Fibroblast of lung (primary cell): ENCODE results near the gene GIMAP1. TPM values are rescaled to one million over a fixed set of nuclear protein-coding genes. Genes with fewer than 3 reads are reported as not detected.

ENCODE experiments used
- DNase-seq, 2 donors: peaks; one replicate each; pipeline versions ENCODE4 v3.0.0 to v3.0.0-alpha.2; 2010; ENCODE audit warnings: low read depth in 2 of 2
- H2AFZ ChIP-seq: 2 replicates; pipeline ENCODE4 v1.5.1; 2012; ENCODE audit warnings: low read length, control low read depth, inconsistent platforms
- H3K27ac ChIP-seq: 2 replicates; pipeline ENCODE4 v1.5.1; 2011; ENCODE audit warnings: low read length, control low read depth; ENCODE audit not compliant: insufficient read depth
- H3K27me3 ChIP-seq: 2 replicates; pipeline ENCODE4 v1.5.1; 2011; ENCODE audit warnings: mild to moderate bottlenecking, low read length; ENCODE audit not compliant: control insufficient read depth, insufficient read depth
- H3K36me3 ChIP-seq: 2 replicates; pipeline ENCODE4 v1.5.1; 2011; ENCODE audit warnings: low read length; ENCODE audit not compliant: control insufficient read depth, insufficient read depth
- H3K4me1 ChIP-seq: 2 replicates; pipeline ENCODE4 v1.5.1; 2011; ENCODE audit warnings: low read length; ENCODE audit not compliant: control insufficient read depth, insufficient read depth; ENCODE audit errors: extremely low read depth
- H3K4me2 ChIP-seq: 2 replicates; pipeline ENCODE4 v1.5.1; 2011; ENCODE audit warnings: low read length, control low read depth; ENCODE audit not compliant: insufficient read depth; ENCODE audit errors: extremely low read depth
- H3K4me3 ChIP-seq, 4 experiments: fragments of 200-600 bp in 1 of 4; sonication (generic) in 1 of 4; replicated peaks in 1 of 4; 2 replicates each; pipeline ENCODE4 v1.5.1; 2011 to 2016; ENCODE audit warnings: low read length in 4 of 4, low read depth in 3 of 4, mild to moderate bottlenecking in 3 of 4, control low read depth in 2 of 4, inconsistent platforms in 1 of 4, mixed read lengths in 1 of 4; ENCODE audit not compliant: insufficient read depth in 1 of 4; ENCODE audit errors: control extremely low read depth in 1 of 4
- H3K79me2 ChIP-seq: 2 replicates; pipeline ENCODE4 v1.5.1; 2012; ENCODE audit warnings: mild to moderate bottlenecking, low read length, inconsistent platforms; ENCODE audit not compliant: control insufficient read depth, insufficient read depth
- H3K9ac ChIP-seq: 2 replicates; pipeline ENCODE4 v1.5.1; 2011; ENCODE audit warnings: mild to moderate bottlenecking, low read length, control low read depth; ENCODE audit not compliant: insufficient read depth
- H3K9me3 ChIP-seq: 2 replicates; pipeline ENCODE4 v1.5.1; 2012; ENCODE audit warnings: low read depth, low read length; ENCODE audit not compliant: control insufficient read depth, insufficient read depth
- H4K20me1 ChIP-seq: 2 replicates; pipeline ENCODE4 v1.5.1; 2011; ENCODE audit warnings: low read length; ENCODE audit not compliant: control insufficient read depth, insufficient read depth; ENCODE audit errors: extremely low read depth
- CTCF ChIP-seq, 2 donors: IDR thresholded peaks in 1 of 2; conservative IDR thresholded peaks in 1 of 2; 1 replicate in 1 of 2; 2 replicates in 1 of 2; pipeline ENCODE4 v1.5.1; 2011 to 2012; ENCODE audit warnings: low read length in 2 of 2, control low read depth in 1 of 2, inconsistent platforms in 1 of 2, low read depth in 1 of 2, mild to moderate bottlenecking in 1 of 2
- EZH2 ChIP-seq: IDR thresholded peaks from 2 replicates; pipeline ENCODE4 v1.5.1; 2012; ENCODE audit warnings: low read length, control low read depth, mild to moderate bottlenecking; ENCODE audit errors: missing control alignments
- polyA plus RNA-seq, 2 donors: library from polyadenylated mRNA; depleted of rRNA in 1 of 2; stranded (reverse) in 1 of 2; unstranded in 1 of 2; fragments of >200 nt; gene quantifications; 2 replicates each; pipeline ENCODE4 v1.2.1, GENCODE V29; 2011 to 2012; ENCODE audit warnings: missing spikeins in 1 of 2
- total RNA-seq: library from RNA; depleted of rRNA; stranded (reverse); fragments of >200 nt; gene quantifications from 2 replicates; pipeline ENCODE4 v1.2.1, GENCODE V29; 2014

GIMAP1 gene
- total and polyA plus RNA-seq, 2 donors (not counting 1 experiment from before 2014, with no cell fraction given), result under 0.01 to 0.01 TPM

GRCh38 chr7:150722431-150722931, 6.1 kb downstream of the GIMAP1 start:
- H3K4me1 ChIP-seq, result no peaks in the 10 kb centered on the region
- TF ChIP-seq CTCF (conservative IDR thresholded peaks at IDR 0.05 in 1 of 2, IDR thresholded peaks at IDR 0.05 in 1 of 2; ENCODE audit: low read depth in 1 of 2, low read length in 2 of 2), result no peak
- TF ChIP-seq EZH2, result no peak
- no peaks in the 10 kb centered on the region for H3K36me3 ChIP-seq
- no peaks in the 10 kb centered on the region for H4K20me1 ChIP-seq
- H3K9ac ChIP-seq, result no peak overlapping the region
- no peak overlapping the region for H3K4me3 ChIP-seq
- H3K9me3 ChIP-seq, result no peaks in the 10 kb centered on the region
- no peak for DNase-seq
- H3K4me2 ChIP-seq, result no peak overlapping the region
- no peak overlapping the region for H3K27ac ChIP-seq
- H2AFZ ChIP-seq, result no peak overlapping the region
- no peaks in the 10 kb centered on the region for H3K27me3 ChIP-seq
- H3K79me2 ChIP-seq, result no peaks in the 10 kb centered on the region

GRCh38 chr7:150723467-150723866, 7.1 kb downstream of the GIMAP1 start:
- Histone ChIP-seq H3K27ac (no peak overlapping the region), H3K9ac (no peak overlapping the region)
- DNase-seq, result no peak

GRCh38 chr7:150727381-150727780, 11.0 kb downstream of the GIMAP1 start:
- Histone ChIP-seq H4K20me1 (no peaks in the 10 kb centered on the region), H3K27me3 (no peaks in the 10 kb centered on the region), H3K4me1 (no peaks in the 10 kb centered on the region), H3K9ac (no peak overlapping the region), H3K9me3 (no peaks in the 10 kb centered on the region), H2AFZ (no peak overlapping the region), H3K36me3 (no peaks in the 10 kb centered on the region), H3K79me2 (no peaks in the 10 kb centered on the region), H3K4me2 (no peak overlapping the region), H3K27ac (no peak overlapping the region), H3K4me3 (no peak overlapping the region)
- no peak for DNase-seq
- TF ChIP-seq CTCF (conservative IDR thresholded peaks at IDR 0.05 in 1 of 2, IDR thresholded peaks at IDR 0.05 in 1 of 2; ENCODE audit: low read depth in 1 of 2, low read length in 2 of 2) (no peak), EZH2 (no peak)

More at GRCh38 chr7:150723467-150723866, 7.1 kb downstream of the GIMAP1 start:
- Histone ChIP-seq H3K79me2 (no peaks in the 10 kb centered on the region), H2AFZ (no peak overlapping the region), H3K4me3 (no peak overlapping the region), H3K4me2 (no peak overlapping the region), H3K4me1 (no peaks in the 10 kb centered on the region), H4K20me1 (no peaks in the 10 kb centered on the region), H3K27me3 (no peaks in the 10 kb centered on the region), H3K9me3 (no peaks in the 10 kb centered on the region), H3K36me3 (no peaks in the 10 kb centered on the region)
- no peak for TF ChIP-seq EZH2
- TF ChIP-seq CTCF (conservative IDR thresholded peaks at IDR 0.05 in 1 of 2, IDR thresholded peaks at IDR 0.05 in 1 of 2; ENCODE audit: low read depth in 1 of 2, low read length in 2 of 2), result no peak
